Chondrocyte (in vitro differentiated cells): ENCODE data around the gene CNOT6. TPM values are rescaled to one million over a fixed set of nuclear protein-coding genes. Genes with fewer than 3 reads are reported as not detected.
A peak's percentile ranks its signal among the peaks of the same experiment; 100 is the strongest.

Source experiments
- DNase-seq: peaks from one replicate; pipeline ENCODE4 v3.0.0; 2021; ENCODE audit warnings: mixed read lengths, low spot score
- H3K27ac Mint-ChIP-seq: one replicate; pipeline ENCODE4 v1.8.0; 2021; ENCODE audit warnings: mild to moderate bottlenecking, moderate library complexity, mixed read lengths; ENCODE audit not compliant: unreplicated experiment
- H3K27me3 Mint-ChIP-seq: 2 replicates; pipeline ENCODE4 v1.8.0; 2021; ENCODE audit warnings: low read depth, mixed read lengths
- H3K36me3 Mint-ChIP-seq: 2 replicates; pipeline ENCODE4 v1.8.0; 2021; ENCODE audit warnings: low read depth, mixed read lengths
- H3K4me1 Mint-ChIP-seq: 2 replicates; pipeline ENCODE4 v1.8.0; 2021; ENCODE audit warnings: low read depth, mild to moderate bottlenecking, mixed read lengths
- H3K4me3 Mint-ChIP-seq: one replicate; pipeline ENCODE4 v1.8.0; 2021; ENCODE audit warnings: mild to moderate bottlenecking, moderate library complexity, mixed read lengths; ENCODE audit not compliant: unreplicated experiment
- H3K9me3 Mint-ChIP-seq: 2 replicates; pipeline ENCODE4 v1.8.0; 2021; ENCODE audit warnings: low read depth, mixed read lengths
- CTCF ChIP-seq: fragments of 200-600 bp; sonication (generic); IDR thresholded peaks from 2 replicates; pipeline ENCODE4 v1.5.0; 2021; ENCODE audit warnings: antibody characterized with exemption, mild to moderate bottlenecking, moderate library complexity
- total RNA-seq: library from RNA; stranded (reverse); gene quantifications from 3 replicates; pipeline ENCODE4 v1.2.1, GENCODE V29; 2021

CNOT6 gene
- total RNA-seq, 1 donor from 2014 or later, result 24.7 TPM

- no peak for TF ChIP-seq CTCF
- no peak overlapping the region for H3K4me3 Mint-ChIP-seq
- peaks cover 3% of the 10 kb centered on the region for H3K36me3 Mint-ChIP-seq
- DNase-seq, result no peak
- H3K9me3 Mint-ChIP-seq, result no peaks in the 10 kb centered on the region
- H3K4me1 Mint-ChIP-seq, result no peaks in the 10 kb centered on the region
- no peak overlapping the region for H3K27ac Mint-ChIP-seq
- H3K27me3 Mint-ChIP-seq, result no peaks in the 10 kb centered on the region
These were observed 38.1 kb downstream of the CNOT6 start for GRCh38 chr5:180532268-180532667.

GRCh38 chr5:180533845-180534244 is 39.7 kb downstream of the CNOT6 start:
- no peaks in the 10 kb centered on the region for H3K27me3 Mint-ChIP-seq
- H3K4me3 Mint-ChIP-seq, result no peak overlapping the region
- DNase-seq, result no peak
- H3K9me3 Mint-ChIP-seq, result no peaks in the 10 kb centered on the region
- no peak for TF ChIP-seq CTCF
- peaks cover 3% of the 10 kb centered on the region for H3K36me3 Mint-ChIP-seq
- H3K27ac Mint-ChIP-seq, result no peak overlapping the region
- no peaks in the 10 kb centered on the region for H3K4me1 Mint-ChIP-seq

- Mint-ChIP-seq H3K4me3 (no peak overlapping the region), H3K4me1 (peaks cover 6% of the 10 kb centered on the region), H3K27me3 (no peaks in the 10 kb centered on the region), H3K27ac (no peak overlapping the region), H3K36me3 (peaks cover 5% of the 10 kb centered on the region), H3K9me3 (no peaks in the 10 kb centered on the region)
- no peak for DNase-seq
- no peak for TF ChIP-seq CTCF
These were observed 41.4 kb downstream of the CNOT6 start for GRCh38 chr5:180535573-180535972.

- no peak for DNase-seq
- Mint-ChIP-seq H3K36me3 (peaks cover 8% of the 10 kb centered on the region), H3K4me3 (no peak overlapping the region), H3K27me3 (no peaks in the 10 kb centered on the region), H3K9me3 (no peaks in the 10 kb centered on the region), H3K4me1 (peaks cover 6% of the 10 kb centered on the region), H3K27ac (no peak overlapping the region)
- TF ChIP-seq CTCF, result no peak
These were observed 46.0 kb downstream of the CNOT6 start for GRCh38 chr5:180540050-180540694.

- DNase-seq, result no peak
- Mint-ChIP-seq H3K36me3 (peaks cover 8% of the 10 kb centered on the region), H3K4me3 (no peak overlapping the region), H3K27ac (no peak overlapping the region), H3K9me3 (no peaks in the 10 kb centered on the region), H3K4me1 (peaks cover 12% of the 10 kb centered on the region), H3K27me3 (no peaks in the 10 kb centered on the region)
- TF ChIP-seq CTCF, result peak; percentile 37
These were observed 47.5 kb downstream of the CNOT6 start for GRCh38 chr5:180541710-180542109.
